CD4-positive, alpha-beta T cell treated with Interleukin-4 for 4 hours (primary cell): ENCODE data around the gene DLGAP4.
"Not testable (repeated sequence)": the region's sequence is repeated elsewhere in the genome, so short reads cannot be mapped to it uniquely, and the experiment has no call there.

ENCODE experiments used
- DNase-seq: peaks from one replicate; pipeline ENCODE4 v3.0.0-alpha.2; 2020

DLGAP4 gene

DNA sequence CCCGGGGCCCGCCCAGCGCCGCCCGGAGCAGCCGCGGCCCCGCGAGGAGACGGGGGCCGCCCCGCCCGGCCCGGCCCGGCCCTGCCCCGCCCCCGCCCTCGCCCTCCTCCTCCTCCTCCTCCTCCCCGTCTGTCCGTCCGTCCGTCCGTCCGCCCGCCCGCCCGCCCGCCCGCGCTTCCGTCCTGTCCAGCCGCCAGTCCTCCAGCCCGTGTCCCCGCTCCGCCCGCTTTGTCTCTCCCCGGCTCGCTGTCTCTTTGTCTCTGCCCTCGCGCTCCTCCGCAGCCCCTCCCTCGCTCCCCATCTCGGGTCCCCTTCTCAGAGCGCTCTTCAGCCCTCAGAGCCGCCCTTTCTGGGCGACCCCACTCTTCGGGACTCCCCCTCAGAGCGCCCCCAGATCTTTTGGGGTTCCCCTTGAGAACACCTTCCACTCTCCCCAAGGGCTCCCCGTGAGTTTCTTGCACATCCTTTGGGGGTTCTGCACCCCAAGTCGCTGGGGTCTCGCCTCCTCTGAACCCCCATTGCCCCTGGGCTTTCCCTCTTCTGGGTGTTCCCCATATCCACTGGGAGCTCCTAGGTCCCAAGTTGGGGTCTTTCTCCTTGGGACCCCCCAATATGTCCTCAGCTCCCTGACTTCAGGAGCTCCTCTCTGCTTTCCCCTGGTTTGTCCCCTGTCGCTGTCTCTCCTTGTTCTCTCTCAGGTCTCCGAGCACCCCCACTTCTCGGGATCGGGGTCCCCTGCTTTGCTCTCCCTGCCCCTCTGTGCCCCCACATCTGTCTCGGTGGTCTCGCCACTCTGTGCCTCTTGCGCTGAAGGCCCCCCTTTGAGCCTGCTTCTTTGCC, 155.7 kb downstream of the DLGAP4 start:
- DNase-seq: peak; percentile 15

DNA sequence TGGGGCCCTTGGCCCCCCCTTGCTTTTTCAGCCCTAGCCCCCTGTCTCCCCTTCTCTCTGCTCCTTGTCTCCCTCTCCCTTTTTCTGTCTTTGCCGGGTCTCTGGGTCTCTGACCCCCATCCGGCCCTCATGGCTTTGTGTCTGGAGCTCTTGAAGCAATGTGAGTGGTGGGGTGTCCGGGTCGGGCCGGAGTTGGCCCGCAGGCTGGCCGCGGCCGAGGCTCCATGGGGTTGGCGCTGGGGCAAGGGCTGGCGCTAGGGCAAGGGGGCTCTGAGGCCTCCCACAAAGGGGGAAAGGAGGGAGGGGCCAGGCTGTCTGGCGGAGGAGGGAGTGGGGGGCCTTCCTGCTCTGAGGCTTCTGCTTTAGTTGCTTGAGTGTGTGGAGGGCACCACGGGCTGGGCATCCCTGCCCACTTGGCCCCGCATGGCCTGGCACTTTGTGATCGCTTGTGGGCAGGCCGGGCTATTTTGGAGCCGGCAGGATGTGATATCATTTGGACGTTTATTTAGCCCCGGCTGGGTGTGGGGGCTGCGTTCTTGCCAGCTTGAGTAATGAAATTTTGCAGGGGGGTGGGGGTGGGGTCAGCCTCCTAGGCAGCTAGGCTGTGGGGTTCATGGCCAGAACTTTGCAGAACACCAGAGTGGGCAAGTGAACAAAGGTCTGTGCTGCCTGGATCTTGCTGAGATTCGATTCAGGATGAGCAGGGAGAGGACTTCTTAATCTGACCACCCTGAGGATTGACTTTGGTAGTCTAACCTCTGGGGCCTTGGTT, 156.5 kb downstream of the DLGAP4 start:
- DNase-seq: no peak

DNA sequence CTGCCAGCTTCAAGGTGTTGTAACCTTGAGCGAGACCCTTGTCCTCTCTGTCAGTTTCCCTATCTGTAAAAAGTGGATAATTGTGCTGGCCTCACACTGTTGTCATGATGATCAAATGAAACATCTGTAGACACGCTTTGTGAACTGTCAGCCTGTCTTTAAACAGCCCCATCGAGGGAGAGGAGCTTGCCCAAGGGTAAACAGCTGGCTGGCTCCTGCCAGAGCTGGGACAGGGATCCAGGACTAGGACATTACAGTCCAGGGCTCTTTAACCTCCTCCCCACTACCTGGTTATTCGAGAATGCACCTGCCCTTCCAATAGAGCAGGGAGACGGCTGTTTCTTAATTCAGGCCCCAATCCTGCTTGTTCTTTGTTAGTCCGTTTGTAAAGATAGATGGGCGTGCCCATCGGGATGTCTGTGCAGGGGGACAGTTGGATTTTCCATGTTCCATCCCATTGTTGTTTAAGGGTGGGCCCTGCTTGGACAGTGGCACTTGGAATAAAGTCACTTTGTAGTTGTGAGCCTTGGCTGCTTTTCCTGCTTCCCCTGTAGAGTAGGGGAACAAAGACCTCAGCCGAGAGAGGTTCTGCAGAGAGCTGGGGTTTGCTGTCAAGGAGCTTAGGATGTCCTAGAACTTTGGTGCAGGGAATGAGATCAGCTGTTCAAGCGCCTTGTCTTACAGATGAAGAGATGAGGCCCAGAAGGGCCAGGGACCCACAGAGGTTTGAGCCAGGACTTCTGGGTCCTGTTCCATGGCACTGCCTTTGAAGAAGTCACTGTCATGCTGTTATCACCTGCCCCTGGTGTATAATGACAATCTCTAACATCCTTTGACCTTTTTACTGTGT, 157.3 kb downstream of the DLGAP4 start:
- no peak for DNase-seq

DNA sequence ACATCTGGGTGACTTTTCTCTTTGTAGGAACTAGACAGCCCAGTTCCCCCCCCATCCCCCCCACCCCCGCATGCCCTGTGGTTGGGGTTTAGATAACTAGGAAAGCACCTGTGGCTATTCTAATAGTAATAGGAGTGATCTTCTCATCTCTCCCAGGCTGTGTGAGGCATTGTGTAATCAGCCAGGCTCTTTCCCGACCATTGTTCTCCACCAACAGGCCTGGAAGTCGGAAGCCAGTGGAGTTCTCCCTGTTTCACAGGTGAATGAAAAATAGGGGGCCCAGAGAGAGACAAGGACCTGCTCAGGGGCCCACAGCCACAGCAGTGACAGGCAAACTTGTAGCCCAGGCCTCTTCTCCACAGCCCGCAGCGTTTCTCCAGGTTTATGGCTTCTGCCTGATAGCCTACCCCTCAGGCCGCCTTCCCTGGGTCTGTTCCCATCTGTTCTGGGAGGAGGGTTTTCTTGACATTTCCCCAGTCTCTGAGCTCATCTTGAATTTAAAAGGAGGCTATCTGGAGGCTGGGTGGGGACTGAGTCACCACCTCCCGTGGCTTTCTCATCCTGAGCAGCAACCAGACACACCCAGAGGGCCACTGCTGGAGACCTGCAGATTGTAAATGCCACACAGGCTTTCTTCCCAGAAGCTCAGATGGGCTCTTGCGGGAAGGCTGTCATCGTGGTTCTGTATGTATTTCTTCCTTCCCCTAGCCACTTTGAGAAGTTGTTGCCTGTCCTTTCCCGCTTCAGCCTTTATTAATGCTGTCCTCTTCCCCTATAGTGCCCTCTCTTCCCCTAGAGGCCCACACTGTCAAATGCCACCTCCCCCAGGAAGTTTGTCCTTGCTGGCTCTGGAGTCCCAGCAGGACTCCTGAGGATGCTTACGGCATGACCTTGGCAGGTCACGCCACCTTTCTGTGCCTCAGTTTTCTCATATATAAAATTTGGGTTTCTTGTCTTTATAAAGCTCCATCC, 159.3 kb downstream of the DLGAP4 start:
- DNase-seq: peak; percentile 56

DNA sequence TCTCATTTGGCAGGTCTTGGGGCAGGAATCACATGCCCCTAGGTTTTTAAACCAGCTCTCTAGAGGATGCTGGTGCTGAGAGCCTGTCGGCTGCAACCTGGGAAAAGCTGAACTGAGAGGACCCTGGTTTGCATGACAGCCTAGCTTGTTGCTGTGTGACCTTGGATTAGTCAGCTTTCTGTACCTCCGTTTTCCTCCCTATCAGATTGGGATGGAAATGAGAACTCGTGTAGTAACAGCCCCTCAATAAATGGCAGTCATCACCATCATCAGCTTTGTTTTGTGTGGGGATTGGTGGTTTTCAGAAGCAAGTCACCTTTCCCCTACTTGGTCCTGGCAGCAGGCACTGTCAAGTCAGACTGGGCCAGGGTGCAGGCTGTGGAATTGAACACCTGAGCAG, 159.9 kb downstream of the DLGAP4 start:
- DNase-seq: no peak

DNA sequence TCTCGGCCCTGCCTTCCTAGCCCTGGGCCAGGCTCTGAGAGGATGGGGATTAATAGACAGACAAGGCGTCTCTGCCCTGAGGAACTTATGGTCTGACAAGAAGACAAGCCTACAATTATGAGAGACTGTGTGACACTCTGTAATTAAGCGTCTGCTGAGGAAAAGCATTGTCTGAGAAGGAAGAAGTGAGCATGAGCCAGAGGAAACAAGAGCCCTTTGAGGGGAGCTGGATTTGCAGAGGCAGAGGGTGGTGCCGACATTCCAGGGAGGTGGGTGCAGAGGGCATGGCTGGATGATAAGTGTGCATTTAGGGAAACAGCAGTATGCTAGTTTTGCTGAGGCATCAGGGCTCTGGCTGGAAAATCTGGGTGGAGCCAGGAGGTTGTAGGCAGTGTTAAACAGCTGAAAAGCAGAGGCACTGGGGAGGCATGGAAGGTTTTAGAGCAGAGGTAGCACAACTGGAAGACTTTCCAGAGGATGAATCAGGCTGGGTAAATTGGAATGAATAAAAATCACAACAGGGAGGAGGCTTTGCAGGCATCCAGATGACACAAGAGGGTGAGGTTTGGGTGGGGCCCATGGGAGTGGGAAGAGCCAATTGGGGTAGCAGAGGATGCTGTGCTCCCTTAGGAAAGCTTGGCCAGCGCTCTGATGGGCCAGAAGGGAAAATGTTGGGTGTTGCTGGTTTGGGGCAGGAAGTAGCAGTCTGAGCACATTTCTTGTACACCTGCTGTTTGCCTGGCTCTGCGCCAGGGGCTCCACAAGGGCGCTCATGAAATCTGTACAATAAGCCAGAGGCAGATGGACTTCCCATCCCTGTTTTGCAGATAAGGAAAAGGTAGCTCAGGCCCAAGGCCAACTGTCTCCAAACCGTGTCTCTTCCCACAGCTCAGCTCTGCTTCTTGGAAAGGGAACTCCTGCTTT, 161.2 kb downstream of the DLGAP4 start:
- peak; percentile 54 for DNase-seq

DNA sequence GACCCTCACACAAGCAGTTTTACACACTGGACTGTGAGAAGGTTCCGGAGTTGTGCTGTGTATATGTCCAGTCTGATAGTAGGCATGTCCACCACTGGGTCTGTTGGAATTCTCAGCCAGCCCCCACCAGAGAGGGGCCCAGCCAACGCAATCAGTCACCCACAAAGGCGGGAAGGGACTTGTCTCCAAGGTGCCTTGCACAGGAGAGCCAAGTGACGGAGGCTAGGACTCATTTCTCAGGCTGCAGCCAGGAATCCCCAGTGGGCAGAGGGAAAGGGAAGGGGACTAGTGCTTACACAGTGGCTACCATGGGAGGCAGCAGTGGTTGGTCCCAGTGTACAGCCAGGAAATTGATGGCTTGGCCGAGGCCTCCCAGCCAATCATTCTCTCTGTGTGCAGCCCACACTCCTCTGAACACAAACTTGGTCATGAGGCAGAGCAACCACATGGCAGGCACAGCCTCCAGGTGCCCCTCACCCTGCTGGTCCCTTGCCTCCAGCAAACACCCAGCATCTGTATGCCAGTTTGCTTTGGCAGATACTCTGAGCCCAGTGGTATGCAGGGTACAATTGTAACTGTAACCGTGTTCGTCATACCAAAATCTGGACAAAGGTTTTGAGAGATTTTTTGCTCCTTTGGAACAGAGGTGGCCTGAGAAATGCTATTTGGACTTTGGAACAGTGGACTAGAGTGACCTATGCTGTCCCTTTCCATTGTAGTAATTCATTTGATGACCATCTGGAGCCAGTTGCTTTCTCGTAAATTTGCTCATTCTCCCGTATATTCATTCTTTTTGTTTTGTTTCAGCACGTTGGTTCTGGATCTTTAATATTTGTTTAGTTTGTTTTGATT, 162.2 kb downstream of the DLGAP4 start:
- DNase-seq: no peak

DNA sequence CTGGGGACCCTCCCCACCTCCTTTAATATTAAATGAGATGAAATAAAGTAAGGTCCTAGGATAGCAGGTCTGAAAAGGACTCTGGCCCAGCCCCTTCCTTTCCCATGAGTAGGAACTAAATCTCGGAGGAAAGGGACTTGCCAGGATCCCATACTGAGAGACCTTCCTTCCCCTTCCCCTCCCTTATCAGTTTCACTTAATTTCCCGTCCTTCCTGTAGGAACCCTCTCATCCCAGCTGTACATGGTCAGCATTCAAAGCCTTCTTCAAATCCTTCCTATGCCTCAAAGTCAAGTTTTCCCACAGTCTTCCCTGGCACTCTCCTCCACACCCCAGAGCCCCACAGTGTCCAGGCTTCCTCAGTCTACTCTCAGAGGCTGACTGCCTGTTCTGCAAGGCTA, 163.8 kb downstream of the DLGAP4 start:
- DNase-seq: no peak

DNA sequence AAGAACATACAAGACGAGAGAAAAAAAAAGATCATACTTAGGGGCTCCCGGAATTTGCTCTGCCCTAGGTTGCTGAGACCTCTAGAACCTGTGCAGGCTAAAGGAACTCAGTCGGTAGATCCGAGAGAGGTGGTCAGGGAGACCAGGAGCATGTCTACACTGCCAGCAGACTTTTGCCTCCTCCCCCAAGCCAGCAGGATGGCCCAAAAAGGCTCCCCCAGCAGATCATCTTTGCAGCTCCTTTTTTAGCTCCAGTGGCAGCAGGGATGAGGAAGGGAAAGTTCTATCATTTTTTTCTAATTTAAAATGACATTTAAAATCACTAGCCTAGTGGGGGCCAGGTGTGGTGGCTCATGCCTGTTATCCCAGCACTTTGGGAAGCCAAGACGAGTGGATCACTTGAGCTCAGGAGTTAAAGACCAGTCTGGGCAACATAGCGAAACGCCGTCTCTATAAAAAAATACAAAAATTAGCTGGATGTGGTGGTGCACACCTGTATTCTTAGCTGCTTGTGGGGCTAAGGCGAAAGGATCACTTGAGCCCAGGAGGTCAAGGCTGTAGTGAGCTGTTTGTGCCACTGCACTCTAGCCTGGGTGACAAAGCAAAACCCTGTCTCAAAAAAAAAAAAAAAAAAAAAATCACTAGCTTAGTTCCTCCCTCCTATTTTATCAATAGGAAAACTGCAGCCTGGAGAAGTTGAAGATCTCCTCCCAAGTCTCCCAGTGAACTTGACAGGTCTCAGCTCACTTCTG, 165.9 kb downstream of the DLGAP4 start:
- DNase-seq: no peak

DNA sequence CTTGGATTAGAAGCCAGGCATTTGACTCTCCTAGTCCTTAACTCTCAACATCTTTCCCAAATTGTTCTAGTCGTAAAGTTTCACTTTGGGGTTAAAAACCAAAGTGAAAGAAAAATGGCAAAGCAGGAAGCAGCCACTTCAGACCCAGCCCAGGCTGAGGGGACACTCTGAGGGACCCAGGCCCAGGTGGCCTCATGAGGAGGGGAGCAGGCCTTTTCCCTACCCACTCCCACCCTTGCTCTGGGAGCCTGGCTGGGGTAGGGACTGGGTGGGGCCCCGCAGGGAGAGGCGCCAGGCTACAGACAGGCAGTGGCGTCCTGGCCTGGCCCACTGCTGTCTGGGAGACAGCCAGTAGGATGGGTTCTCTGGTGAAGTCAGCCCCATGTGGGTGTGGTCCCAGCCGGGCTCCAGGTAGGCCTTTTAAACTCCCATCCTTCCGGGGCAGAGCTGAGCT, 166.5 kb downstream of the DLGAP4 start:
- no peak for DNase-seq

DNA sequence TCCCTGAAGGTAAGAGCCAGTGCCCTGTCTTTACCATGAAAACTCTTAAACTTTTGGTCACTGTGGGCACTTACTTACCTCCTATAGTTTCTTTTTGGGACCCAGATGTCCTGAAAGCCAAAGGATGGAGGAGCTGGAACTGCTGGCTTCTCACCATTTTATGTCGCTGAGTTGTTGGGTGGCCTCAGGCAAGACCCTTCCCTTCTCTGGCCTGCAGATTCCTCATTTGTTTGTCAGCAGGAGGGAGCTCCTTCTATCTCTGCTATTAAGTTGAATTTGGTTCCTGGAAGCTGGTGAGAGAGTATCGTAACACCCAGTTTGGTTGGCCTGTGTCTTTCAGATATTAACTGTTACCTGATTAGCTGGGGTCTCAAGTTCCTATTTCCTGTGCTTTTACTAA, 167.0 kb downstream of the DLGAP4 start:
- no peak for DNase-seq

DNA sequence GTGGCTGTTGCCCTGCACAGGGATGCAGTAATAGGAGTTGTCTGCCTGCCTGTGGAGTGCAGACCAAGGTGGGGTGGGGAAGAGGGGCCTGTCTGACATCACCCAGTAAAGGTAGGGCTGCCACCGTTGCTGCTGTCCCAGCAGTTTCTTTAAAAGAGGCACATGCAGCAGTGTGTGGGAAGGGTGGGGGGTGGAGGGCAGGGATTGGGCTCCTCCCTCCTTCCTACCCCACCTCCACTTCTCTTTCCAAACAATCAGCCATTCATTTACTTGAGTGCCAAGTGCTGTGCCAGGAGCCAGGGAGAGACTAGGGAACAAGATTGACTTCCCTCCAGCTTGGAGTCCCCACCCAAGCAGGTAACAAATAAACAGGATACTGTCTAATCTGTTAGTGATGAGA, 168.4 kb downstream of the DLGAP4 start:
- DNase-seq: no peak

DNA sequence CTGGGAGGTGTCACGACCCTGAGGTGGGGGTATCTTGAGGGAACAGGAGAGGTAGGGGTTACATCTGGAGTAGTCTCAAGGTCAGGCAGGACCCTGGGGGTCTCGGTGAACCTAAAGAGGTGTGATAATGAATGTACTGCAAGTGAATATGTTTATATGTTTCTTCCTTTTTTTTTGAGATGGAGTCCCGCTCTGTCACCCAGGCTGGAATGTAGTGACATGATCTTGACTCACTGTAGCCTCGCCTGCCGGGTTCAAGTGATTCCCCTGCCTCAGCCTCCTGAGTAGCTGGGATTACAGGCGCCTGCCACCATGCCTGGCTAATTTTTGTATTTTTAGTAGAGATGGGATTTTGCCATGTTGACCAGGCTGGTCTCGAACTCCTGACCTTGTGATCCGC, 168.9 kb downstream of the DLGAP4 start:
- not testable (repeated sequence) for DNase-seq

DNA sequence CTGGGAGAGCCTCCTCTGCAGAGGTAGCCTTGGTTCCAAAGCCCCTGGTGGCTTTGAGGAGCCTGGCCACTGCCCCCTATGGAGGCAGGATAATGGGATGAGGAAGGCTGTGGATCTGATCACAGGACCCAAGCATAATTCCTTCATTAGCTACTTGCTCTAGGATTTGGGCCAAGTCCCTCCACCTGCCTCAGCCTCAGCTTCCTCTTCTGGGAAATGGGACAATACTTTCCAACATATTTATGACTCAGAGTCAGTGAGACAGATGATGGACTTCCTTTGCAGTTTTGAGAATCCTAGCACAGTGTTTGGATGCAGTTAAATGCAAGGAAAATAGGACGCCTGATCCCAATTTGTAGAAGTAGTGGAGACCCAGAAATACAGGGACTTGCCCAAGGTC, 171.3 kb downstream of the DLGAP4 start:
- DNase-seq: no peak

DNA sequence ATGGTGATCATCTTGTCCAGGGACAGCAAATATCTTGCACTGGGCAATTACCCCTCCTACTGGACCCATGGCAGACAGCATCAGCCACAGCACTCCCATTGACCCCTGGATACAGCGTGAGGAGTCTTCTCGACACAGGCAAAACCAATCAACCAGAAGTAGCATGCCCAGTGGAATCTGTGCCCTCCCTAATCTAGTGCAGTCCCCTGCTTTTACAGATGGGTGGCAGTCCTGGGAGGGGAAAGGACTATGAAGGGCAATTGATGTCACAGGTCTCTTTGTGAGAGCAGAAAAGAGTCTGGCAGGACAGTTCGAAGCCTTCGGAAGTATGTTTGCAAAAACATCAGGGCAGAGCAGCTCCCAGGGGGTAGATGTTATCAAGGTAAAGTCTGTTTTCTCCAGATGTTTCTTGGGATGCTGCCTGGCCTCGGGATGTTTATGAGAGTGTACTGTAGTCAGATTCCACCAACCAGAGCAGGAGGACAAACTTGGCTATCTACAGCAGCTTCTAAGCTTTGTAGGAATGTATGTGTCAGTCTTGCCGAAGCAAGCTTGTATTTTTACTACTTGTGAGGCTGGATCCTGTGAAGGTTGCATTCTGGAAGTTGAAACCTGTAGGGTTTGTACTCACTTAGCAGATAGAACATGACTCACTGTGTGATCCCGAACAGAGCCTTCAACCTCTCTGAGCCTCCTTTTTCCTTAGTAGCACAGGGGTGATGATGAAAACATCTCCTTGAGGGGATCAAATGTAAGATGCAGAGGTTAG, 172.2 kb downstream of the DLGAP4 start:
- DNase-seq: no peak

DNA sequence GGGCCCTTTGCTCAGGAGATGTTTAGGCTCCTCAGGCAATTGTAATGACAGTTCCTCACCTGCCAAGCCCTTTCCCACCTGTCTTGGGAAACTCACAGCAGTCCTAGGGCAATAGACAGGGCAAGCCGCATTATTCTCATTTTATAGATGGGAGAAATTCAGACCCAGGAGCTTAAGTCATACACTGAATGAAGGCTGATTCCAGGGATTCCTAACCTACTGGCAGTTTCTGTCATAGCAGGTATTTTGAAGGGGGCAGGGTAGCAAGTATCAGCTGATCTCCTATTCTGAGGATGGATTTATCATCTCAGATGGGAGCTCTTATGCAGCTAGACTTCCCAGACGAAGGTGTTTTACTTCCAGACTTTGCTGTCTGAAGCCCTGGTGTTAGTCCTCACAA, 173.8 kb downstream of the DLGAP4 start:
- DNase-seq: no peak

DNA sequence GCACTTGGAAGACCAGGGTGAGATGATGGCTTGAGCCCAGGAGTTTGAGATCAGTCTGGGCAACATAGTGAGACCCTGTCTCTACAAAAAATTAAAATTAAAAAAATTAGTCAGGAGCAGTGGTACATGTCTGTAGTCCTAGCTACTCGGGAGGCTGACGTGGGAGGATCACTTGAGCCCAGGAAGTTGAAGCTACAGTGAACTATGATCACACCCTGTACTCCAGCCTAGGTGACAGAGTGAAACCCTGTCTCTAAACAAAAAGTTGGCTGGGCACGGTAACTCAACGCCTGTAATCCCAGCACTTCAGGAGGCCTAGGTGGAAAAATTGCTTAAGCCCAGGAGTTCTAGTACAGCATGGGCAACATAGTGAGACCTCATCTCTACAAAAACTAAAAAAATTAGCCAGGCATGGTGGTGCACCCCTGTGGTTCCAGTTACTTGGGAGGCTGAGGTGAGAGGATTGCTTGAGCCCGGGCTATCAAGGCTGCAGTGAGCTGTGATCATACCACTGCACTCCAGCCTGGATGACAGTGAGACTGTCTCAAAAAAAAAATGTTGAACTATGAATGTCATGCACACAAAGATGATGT, 174.4 kb downstream of the DLGAP4 start:
- no peak for DNase-seq
